ENCODE results near the gene HOXA7.

Gene HOXA7

GRCh38 chr7:27193335-27194001, 37.0 kb upstream of the HOXA7 start:
- no peak for DNase-seq

DNA sequence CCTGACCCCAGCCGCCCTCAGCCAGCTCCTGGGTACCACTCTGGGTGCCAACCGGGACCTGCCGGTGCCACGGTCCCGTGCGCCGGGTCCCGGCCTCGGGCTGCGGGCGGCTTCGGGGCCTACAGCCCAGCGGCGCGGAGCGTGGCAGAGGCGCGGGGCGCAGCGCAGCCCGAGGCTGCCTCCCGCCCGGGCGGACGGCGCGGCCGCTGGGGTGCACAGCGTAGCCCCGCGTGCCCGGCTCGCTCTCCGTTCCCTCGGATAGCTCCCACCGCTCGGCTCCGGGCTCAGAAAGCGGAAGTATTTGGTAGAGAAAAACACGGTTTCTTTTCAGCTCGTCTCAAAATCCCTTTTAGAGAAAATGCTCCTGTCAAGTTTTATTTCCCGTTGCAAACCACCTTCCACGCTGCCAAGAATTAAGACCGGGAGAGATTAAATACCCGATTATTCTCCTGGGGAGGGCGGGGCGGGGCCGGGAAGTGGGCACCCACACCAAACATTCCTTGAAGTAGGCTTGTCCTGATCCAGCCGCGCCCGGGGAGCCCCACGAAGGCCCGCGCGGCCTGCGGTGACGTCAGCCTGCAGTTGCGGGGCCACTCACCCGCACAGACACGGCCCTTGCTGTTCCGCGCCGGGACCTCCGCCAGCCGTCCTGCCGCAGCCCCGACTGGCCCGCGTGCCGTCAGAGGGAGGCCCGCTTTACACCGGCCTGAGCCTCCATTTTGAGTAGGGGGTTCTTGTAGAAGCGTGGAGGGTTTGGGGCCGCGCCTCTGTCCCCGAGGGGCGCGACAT, 36.3 kb upstream of the HOXA7 start:
- no peak for DNase-seq

DNA sequence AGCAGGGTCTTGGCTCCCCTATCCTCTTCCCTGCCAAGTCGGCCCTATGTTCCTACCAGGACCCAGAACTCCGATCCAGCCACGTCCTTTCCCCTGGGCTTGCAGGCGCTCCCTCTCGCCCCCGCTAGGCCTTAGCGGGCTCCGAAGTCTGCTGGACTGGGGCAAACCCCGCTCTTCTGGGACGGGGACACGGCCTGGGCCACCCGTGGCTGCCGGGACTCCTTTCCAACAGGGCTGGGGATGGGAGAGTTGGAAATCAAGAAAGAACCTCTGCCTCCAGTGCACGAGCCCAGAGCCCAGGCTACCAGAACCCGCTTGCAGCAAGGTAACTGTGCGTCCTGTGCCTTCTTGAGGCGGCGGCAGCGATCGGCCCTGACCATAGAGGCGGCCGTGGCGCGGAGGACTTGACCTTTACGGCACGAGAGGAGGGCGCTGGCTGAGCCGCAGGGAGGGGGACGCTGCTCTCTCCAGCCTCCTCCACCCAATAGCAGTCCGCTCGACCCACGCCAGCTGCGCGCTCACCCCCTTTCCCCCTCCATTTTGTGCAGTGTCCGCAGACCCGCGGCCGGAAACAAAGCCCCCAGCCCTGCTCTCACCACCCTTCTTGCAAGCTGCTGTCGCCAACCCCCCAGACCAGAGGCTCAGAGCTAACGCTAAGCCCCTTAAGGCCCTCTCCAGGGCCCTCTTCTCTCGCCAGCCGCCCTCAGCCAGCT, 35.5 kb upstream of the HOXA7 start:
- DNase-seq, result no peak

DNA sequence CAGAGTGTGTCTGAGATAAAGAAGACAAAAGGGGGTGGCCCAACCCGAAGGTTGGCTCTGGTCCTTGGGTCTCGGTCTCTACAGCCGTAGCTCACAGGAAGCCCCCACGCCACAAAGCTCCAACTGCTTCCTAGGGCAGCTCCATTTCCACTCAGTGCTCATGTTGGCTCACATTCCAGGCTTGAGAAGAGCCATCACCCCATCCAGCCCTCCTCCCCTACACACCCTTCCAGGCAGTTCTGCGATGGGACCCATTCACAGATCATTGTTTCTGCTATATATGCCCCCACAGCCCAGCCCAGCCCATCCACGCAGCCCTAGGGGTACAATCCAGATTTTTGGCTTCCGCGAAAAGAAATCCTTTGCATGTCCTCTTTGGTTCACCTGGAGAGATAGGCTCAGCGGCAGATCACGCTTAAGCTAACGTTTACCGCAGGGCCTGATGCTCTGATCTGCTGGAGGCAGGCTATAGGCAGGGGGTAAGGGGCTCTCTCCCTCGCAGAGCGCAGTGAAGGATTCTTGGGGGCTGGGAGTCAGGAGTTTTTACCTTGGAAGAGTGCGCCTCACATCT, 34.8 kb upstream of the HOXA7 start:
- DNase-seq, result no peak

DNA sequence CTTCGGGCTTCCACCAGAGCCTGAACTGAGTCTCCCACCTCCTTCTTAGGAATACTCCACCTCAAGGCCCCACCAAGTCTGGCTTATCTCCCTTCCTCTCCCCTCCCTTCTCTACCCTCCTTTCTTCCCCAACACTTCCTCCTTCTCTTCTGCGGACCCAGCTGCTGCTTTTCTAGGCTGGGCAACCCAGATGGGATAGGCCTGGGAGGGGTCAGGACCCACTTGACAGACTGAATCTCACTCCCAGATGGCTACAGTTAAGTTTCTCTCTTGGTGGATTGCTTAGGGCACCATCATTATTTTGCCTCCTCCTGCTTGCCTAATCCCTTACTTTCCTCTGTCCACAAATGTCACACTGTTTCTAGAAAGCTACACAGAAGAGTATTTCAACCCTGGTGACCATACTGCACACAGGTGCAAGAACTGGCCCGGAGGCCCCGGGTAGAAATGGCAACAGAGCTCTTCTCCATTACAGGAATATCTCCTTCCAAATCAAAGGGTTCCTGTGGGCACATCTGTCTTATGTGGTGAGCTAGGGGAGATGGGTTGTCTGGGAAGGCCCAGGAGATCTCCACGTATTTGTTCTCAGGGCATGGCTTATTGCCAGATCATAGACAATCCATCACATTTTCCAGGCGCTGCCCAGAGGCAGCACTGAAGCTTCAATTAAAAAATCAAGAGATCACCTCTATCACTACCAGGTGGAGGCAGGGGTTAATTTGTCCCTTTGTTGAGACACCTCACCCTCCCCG, 33.7 kb upstream of the HOXA7 start:
- no peak for DNase-seq

- no peak for DNase-seq
These were observed 33.0 kb upstream of the HOXA7 start for GRCh38 chr7:27189295-27189996.

- peak in 1 of 5 donors; percentile 31 for DNase-seq
These were observed 32.2 kb upstream of the HOXA7 start for GRCh38 chr7:27188386-27189294.

DNA sequence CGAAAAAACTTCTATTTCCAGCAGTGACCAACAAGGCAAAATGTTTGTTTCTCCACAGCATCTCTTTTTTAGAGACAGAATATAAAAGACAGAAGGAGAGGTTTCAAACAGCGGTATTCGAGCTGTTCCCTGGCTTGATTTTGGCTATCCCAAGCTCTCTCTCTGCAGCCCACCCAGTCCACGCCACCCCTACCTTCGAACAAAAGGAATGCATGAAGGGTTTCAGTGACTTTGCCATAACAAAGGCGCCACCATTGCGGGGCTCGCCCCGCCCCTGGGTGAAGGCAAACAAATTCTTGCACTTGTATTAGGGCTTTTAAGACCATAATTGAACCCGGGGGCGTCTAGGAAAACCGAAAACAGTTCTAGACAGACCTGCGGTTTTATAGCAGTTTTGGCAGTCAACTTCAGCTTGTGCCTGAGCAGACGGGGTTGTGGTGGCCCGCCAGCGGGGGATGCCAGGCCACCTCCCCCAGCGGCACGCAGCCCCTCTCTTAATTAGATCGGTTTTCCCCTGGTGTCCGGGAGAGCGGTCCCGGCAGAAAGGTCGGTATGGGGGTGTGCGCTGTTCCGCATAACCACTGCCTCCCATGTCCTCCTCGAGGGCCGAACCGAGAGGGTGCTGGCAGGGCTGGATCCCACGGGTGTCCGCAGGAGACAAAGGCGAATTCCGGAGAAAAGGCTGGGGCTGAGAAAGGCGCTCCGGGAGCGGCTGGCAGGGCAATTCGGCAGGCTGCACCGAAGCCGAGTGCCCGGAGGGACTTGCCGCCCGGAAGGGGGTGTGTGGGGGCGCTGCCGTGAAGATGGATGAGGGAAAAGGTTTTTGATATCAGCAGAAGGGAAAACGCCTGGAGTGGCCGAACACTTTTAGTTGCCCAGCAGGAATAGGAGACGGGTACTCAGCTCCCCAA, 31.3 kb upstream of the HOXA7 start:
- DNase-seq, result no peak

- DNase-seq, result no peak
These were observed 30.4 kb upstream of the HOXA7 start for GRCh38 chr7:27186668-27187474.

DNA sequence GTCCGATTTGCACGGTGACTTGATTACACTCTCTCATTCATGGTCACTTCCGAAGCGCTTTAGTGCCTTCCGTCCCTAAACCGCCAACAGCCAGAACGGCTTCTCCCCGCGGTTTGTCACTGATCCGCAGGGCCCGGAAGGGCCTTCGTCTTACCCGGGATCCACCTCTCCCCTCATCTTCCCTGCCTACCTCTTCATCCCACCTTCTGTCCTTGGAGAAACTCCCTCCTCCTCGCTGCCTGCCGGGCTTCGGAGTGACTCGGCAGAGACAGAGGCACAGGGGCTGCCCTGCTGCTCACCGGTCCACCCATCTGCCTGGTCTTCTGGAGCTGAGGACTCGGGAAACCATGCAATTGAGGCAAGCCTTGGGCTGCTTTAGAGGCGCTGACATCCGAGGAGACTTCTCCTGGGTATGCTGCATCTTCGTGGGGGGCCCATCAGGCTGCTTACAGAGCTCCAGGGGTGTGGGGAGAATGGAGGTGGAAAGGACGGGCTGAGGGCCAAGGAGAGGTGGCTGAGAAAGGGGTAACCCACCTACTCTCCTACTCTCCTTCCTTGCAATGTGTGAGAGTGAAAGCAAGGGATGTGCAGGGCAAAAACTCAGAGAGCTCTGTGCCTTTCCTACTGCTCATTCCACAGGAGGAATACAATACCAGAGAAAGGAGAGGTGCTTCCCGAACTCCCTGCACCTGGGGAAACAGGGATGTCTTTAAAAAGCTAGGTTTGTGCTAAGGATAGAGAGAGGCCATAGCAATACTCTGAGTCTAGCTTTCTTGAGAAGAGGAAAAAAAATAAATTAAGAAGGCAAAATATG, 29.6 kb upstream of the HOXA7 start:
- DNase-seq, result no peak

- no peak for DNase-seq
These were observed 28.8 kb upstream of the HOXA7 start, which contains the start of gene HOXA11 for GRCh38 chr7:27185013-27185853. HOXA11 (minus strand) TSS chr7:27185232; CDS start chr7:27185144, 88 bp downstream.

DNA sequence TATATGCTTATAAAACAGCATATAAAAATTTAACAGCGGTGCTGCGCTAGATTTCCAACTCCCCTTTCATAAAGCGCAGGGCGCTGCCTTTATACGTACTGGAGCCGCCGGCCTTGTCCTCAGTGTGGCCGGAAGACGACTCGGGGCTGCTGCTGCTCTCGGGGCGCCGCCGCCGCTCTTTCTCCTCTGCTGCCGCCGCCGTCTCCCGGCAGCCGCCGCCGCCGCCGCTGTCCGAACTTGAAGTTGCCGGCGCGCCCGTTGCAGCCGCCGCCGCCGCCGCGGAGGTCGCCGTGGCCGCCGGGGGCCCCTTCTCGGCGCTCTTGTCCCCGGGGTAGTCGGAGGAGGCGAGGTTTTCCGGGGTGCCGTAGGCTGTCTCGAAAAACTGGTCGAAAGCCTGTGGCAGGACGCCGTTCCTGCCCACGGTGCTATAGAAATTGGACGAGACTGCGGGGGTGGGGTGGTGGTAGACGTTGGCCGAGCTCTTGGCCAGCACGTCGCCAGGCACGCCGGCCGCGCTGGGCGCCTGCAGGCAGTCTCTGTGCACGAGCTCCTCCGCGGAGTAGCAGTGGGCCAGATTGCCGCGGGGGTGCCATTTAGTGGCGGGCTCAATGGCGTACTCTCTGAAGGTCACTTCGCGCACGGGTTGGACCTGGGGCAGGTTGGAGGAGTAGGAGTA, 28.0 kb upstream of the HOXA7 start:
- DNase-seq, result peak in 1 of 5 donors; percentile 28

DNA sequence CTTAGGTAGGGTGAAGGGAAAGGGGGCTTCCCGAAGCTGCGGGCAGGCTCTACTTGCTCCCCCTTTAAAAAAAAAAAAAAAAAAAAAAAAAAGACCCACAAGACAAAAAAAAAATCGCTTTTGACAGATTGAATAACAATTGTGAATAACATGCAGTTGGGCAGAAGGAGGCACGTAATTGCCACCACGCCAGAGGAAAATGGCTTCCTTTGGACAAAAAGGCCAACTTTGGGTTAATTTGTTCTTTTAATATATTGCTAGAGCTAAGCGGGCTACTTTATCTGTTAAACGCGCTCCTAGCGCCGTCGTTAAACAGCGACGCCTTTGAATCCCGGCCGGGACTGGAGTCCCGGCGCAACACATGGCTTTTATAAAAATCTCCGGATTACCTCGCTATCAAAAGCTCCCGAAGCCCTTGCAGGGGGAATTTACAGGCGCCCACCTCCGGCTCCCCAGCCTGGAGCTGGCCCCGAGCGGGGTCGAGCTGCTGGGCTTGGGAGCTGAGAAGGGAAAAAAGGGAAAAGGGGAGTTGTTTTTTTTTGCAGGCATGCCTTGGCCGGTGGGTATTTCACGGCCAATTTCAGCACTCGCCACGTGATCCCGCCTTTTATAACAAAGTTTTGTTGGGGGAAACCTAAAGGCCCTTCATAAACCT, 27.3 kb upstream of the HOXA7 start:
- no peak for DNase-seq

DNA sequence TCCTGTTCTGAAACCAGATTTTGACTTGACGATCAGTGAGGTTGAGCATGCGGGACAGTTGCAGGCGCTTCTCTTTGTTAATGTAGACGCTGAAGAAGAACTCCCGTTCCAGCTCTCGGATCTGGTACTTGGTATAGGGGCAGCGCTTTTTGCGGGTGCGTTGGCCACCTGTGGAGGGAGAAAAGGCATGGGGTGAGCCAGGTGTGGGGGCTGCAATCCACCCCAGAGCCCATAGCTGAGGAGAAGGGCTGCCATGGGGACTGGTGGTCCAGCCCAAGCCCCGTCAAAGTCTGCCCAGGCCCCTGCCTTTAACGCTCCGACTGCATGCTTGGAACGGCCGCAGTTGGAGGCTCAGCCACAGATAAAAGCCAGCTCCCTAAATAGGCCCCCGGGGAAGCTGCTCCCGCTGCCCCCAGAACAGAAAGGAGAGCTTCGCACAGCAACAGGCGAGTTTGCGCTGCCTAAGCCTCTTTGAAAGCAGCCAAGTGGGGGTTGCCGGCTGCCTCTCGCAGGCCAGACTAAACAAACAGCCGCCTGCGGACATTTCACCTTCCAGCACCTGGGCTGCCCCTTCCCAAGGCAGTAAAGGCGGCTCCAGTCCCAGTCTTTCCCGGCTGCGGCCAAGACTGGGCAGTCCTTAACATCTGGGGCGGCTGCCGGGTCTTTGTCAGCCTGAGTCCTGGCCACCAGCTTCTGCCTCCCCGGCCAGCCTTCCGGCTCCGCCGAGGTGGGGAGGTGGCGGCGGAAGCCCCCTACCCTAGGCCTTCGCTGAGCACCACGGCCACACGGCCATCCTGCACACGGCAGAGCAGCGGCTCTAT, 26.6 kb upstream of the HOXA7 start:
- DNase-seq, result no peak

Measured in T-helper 1 cell (primary cell).